ENCODE data around the gene TNFAIP8L2. TPM values are rescaled to one million over a fixed set of nuclear protein-coding genes. Genes with fewer than 3 reads are reported as not detected.

The TNFAIP8L2 gene
- total RNA-seq, result not detected in 2 replicates

DNA sequence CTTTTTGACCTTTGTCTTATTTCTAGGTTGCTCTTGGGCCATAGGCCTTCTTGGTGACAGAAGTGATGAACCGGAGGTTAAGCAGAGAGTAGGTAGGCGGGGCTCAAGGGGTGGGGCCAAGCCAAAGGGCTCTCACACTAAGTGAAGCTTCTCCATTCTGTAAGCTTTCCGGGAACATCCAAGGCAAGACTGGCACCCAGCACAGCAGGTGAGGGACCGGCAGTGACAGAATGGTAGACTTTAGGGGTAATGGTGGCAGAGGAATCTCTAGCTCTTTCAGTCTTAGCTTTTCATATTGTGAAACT is at the start of gene TNFAIP8L2:
TNFAIP8L2 (plus strand) TSS at position 135 of the 305 bp plus-strand sequence. CDS start 2,049 bp downstream, outside the sequence.

DNA sequence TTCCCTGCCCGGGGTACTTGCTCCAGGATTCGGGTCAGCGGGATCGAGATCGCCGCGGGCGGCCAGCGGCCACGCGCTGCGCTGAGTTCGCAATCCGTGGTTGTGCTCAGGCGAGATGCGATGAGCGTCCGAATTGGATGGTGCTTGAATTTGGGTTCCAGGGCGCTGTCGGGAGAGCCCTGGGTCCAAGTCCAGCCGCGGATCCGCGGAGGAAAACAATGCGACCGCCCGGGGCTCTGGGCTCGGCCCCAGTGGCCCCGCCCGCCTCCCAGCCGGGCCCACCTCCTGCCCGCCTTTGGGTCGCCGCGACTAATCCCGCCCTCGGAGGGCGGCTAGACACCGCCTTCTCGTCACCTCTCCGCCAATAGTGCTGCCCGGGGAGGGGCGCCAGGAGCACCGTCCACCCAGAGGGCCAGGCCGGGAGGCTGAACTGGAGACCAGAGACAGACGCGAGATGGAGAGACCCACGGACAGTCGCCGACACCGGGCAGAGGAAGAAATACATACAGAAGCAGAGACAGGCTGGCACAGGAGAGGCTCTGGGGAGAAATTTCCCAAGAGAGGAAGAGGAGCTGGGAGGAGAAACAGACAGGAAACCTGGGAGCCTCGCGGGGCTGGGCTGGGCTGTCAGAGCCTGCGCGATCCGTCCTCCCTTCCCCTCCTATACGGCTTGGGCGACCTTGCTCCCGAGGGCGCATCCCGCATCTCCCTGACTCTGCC is 9.9 kb upstream of the TNFAIP8L2 start, which contains the start of gene SEMA6C:
SEMA6C (minus strand) TSS at position 220 of the 720 bp plus-strand sequence. CDS start 4,010 bp downstream, outside the sequence.

DNA sequence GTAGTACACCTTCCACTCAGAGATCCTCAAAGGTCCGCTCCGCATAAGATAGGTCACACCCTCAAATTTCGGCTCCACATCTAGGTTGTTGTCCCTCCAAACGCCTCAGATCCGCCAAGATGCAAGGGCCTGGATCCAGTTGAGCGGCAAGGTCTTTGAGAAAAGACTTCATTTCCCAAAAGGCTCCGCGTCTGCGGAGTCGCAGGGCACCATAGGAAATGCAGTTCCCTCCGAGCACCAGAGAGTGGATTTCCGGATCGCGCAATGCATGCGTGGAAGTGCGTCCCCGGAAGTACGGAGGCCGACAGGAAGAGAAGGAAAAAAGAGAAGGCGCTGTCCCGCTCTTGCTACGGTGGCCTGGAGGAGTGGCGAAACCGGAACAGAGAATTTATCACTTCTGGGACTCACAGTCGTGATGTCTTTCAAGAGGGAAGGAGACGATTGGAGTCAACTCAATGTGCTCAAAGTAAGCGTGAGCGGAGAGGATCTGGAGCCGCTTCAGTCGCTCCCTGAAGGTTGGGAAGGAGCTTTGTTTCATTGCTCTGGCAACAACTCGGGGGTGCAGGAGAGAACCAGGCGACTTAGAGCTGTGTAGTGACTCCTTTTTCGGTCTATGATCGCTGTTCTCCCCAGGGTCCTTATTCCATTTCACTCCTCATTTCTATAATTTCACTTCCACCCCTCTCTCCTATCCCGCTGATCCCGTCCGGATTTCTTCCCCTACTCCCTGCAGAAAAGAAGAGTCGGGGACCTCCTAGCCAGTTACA is 9.5 kb downstream of the TNFAIP8L2 start, which contains the start of the genes LYSMD1 and SCNM1:
LYSMD1 (minus strand) TSS at position 165 of the 767 bp plus-strand sequence. CDS start 644 bp downstream, outside the sequence.
SCNM1 (plus strand) TSS at position 407 of the 767 bp plus-strand sequence; CDS start at position 416, 9 bp downstream.

DNA sequence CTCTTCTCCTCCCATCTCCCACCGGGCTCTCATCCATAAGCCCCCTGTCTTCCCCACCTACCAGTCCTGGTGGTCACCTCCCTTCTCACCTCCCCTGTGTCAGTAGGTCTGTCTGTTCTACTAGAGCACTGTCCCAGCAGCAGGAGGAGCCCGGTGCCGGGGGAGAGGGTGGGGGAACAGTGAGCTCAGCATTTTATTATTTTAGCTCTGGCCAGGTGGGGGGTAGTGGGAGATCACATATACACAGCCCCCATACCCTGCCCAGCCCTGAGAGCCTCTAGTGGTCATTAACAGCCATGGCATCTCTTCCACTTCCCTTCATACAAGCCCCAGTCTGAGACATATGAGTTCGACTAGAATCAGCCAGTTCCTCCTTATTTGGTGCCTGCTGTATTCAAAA is 19.4 kb downstream of the TNFAIP8L2 start, which contains the start of gene TMOD4:
TMOD4 (minus strand) TSS at position 119 of the 400 bp plus-strand sequence. CDS start 1,106 bp downstream, outside the sequence.

DNA sequence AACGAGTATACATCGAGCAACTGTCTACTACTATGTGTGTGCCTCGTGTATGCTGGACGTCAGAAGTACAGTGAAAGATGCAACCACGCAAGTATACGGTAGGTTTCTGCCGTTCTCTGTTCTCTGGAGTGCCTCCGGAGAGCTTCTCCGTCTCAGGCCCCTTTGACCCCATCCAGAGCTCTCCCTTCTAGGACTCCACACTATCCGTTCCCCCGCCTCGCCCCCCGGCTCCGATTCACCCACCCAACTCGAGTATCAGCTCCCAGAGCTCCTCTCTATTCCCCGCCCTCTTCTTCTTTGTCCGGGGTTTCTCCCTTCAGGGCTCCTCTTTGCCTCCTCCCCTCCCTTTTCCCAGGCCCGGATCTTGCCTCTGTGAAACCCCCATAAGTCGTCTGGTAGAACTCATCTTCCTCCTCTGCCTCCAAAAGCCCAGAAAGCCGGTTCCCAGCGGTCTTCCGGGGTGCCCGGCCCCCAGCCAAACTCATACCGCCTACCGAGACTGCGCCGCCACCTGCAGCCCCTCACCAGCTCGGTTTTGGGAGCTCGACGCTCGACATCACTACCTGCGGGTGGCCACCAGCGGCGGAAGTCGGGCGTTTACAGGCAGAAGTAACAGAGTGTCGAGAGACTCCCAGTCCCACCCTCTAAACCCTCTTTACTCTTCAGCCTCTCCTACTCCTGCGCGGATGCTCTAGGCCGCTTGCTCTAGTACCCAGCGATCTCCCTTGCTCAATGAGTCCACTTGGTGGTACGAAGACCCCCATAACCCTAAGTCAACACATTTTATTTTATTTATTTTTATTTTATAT is 33.4 kb downstream of the TNFAIP8L2 start, which contains the start of gene VPS72:
VPS72 (minus strand) TSS at position 561 of the 809 bp plus-strand sequence; CDS start at position 485, 76 bp downstream.

DNA sequence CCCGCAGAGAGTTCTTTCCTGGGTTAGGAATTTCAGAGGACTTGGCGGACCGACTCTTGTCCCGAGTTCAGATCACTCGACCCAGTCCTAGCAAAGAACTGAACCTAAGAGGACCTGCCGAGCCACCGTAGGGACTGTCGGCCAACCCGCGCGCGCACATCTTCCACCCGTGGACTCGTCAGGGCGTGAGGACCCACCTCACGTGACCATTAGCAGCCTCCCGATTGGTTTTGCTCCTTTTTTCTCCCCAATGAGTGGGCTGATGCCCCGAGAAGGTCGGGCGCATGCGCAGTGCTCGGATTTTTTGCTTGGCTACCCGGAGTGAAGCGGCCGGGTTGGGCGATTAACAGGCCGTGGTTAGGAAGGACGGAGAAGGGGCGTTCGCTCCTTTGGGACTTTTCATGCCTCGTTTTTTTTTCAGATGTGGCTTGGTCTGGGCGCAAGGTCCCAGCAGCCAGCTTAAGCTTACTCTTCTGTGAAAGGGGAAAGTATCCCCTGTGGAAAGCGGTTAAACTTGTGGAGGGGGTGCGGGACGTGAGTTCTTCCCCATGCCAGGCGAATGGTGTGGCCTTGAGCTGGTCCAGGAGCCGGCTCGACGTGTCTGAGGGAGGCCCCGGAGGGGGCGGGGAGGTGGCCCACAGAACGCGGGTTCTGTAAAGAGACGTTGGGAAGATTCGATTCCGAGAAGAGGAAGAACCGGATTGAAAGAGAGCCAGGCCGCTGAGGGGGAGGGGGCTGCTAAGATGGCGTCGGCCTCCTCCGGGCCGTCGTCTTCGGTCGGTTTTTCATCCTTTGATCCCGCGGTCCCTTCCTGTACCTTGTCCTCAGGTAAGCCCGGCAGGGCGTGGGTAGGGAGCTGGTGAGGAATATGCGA is 42.0 kb downstream of the TNFAIP8L2 start, which contains the start of gene PIP5K1A:
PIP5K1A (plus strand) TSS at position 299 of the 874 bp plus-strand sequence; CDS start at position 744, 445 bp downstream.

Other genes starting within 250 kb of the TNFAIP8L2 start
- gene SETDB1, start 230.3 kb upstream of the TNFAIP8L2 start, total RNA-seq, result 16.7 and 21.9 TPM in 2 replicates
- gene CERS2, start 181.8 kb upstream of the TNFAIP8L2 start, total RNA-seq, result 103 and 129 TPM in 2 replicates
- 0.26 and 1.2 TPM in 2 replicates for gene ANXA9, start 174.4 kb upstream of the TNFAIP8L2 start, total RNA-seq
- gene MINDY1, start 149.7 kb upstream of the TNFAIP8L2 start, total RNA-seq, result 6.8 and 9.7 TPM in 2 replicates
- 19.8 and 23.5 TPM in 2 replicates for gene PRUNE1, start 148.2 kb upstream of the TNFAIP8L2 start, total RNA-seq
- gene BNIPL, start 120.1 kb upstream of the TNFAIP8L2 start, total RNA-seq, result 0.17 TPM in 1 of 2 replicates, not detected in the other
- gene C1orf56, start 108.9 kb upstream of the TNFAIP8L2 start, total RNA-seq, result 2.2 and 7.0 TPM in 2 replicates
- gene CDC42SE1, start 97.0 kb upstream of the TNFAIP8L2 start, total RNA-seq, result 20.0 and 46.1 TPM in 2 replicates
- 2.6 TPM in 2 replicates for gene MLLT11, start 96.3 kb upstream of the TNFAIP8L2 start, total RNA-seq
- 4.6 and 9.2 TPM in 2 replicates for gene GABPB2, start 85.9 kb upstream of the TNFAIP8L2 start, total RNA-seq
- gene SEMA6C, start 10.0 kb upstream of the TNFAIP8L2 start, total RNA-seq, result 3.2 and 3.7 TPM in 2 replicates
- 11.0 and 15.9 TPM in 2 replicates for gene LYSMD1, start 9.3 kb downstream of the TNFAIP8L2 start, total RNA-seq
- gene SCNM1, start 9.5 kb downstream of the TNFAIP8L2 start, total RNA-seq, result 22.2 and 36.9 TPM in 2 replicates
- not detected in 2 replicates for gene TMOD4, start 19.3 kb downstream of the TNFAIP8L2 start, total RNA-seq
- gene VPS72, start 33.5 kb downstream of the TNFAIP8L2 start, total RNA-seq, result 29.2 and 32.4 TPM in 2 replicates
- 45.9 and 52.9 TPM in 2 replicates for gene PIP5K1A, start 41.9 kb downstream of the TNFAIP8L2 start, total RNA-seq
- 119 and 132 TPM in 2 replicates for gene PSMD4, start 98.1 kb downstream of the TNFAIP8L2 start, total RNA-seq
- 13.2 and 17.6 TPM in 2 replicates for gene ZNF687, start 125.7 kb downstream of the TNFAIP8L2 start, total RNA-seq
- 44.9 and 69.8 TPM in 2 replicates for gene PI4KB, start 170.8 kb downstream of the TNFAIP8L2 start, total RNA-seq
- gene RFX5, start 190.6 kb downstream of the TNFAIP8L2 start, total RNA-seq, result 12.3 and 15.2 TPM in 2 replicates
- gene SELENBP1, start 216.1 kb downstream of the TNFAIP8L2 start, total RNA-seq, result 63.1 and 83.0 TPM in 2 replicates
- 271 and 315 TPM in 2 replicates for gene PSMB4, start 242.9 kb downstream of the TNFAIP8L2 start, total RNA-seq

Measured in pericardium fibroblast (primary cell).